ENCODE results near the gene LRBA.

DNA sequence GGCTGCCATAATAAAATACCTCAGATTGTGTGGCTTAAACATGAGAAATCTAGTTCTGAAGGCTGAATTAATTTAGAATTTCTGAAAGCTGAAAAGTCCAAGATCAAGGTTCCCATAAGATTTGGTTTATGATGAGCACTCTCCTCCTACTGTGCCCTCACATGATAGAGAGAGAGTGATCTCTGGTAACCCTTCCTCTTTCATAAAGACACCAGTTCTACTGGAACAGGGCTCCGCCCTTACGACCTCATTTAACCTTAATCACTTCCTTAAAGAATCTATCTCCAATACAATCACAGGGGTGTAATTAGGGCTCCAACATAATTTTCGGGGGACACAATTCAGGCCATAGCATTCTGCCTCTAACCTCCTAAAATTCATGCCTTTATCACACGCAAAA is 627.1 kb downstream of the LRBA start:
- no peak for TF ChIP-seq EZH2 (IDR thresholded peaks at IDR 0.05; ENCODE audit: low read length, missing control alignments)
- no peak for TF ChIP-seq CTCF (conservative IDR thresholded peaks at IDR 0.05 in 1 of 2, IDR thresholded peaks at IDR 0.05 in 1 of 2; ENCODE audit: low read depth in 1 of 2, low read length in 2 of 2)

All from fibroblast of lung (primary cell).